GM18508 (cell line): ENCODE data around the gene C19orf38.
"Not testable (repeated sequence)": the region's sequence is repeated elsewhere in the genome, so short reads cannot be mapped to it uniquely, and the experiment has no call there.

Experiments
- ATAC-seq: cut with Tn5 transposase; IDR thresholded peaks from one replicate; pipeline ENCODE4 v1.9.1; 2021; ENCODE audit warnings: moderate number of reproducible peaks; ENCODE audit not compliant: insufficient read depth, unreplicated experiment

The C19orf38 gene

GRCh38 chr19:10870955-10871603, 22.9 kb downstream of the C19orf38 start, which contains the start of gene CARM1:
Gene CARM1 (plus strand): TSS chr19:10871553. CDS start chr19:10871703, 150 bp downstream.
- ATAC-seq = peak; percentile 43

- ATAC-seq = no peak
Measured at GRCh38 chr19:10871711-10872545, 23.7 kb downstream of the C19orf38 start.

GRCh38 chr19:10872546-10873107, 24.4 kb downstream of the C19orf38 start:
- no peak for ATAC-seq

GRCh38 chr19:10874024-10874423, 25.8 kb downstream of the C19orf38 start:
- no peak for ATAC-seq

- peak; percentile 39 for ATAC-seq
Measured at GRCh38 chr19:10876459-10877240, 28.4 kb downstream of the C19orf38 start.

- ATAC-seq = not testable (repeated sequence)
Measured at GRCh38 chr19:10877608-10878007, 29.4 kb downstream of the C19orf38 start.

- no peak for ATAC-seq
Measured at GRCh38 chr19:10878253-10878652, 30.0 kb downstream of the C19orf38 start.

GRCh38 chr19:10881403-10882107, 33.3 kb downstream of the C19orf38 start:
- no peak for ATAC-seq

- no peak for ATAC-seq
Measured at GRCh38 chr19:10882108-10882457, 33.9 kb downstream of the C19orf38 start.

- ATAC-seq = no peak
Measured at GRCh38 chr19:10884274-10884673, 36.1 kb downstream of the C19orf38 start.

GRCh38 chr19:10885201-10886169, 37.3 kb downstream of the C19orf38 start:
- ATAC-seq = no peak

GRCh38 chr19:10887616-10888367, 39.6 kb downstream of the C19orf38 start:
- ATAC-seq = no peak

- ATAC-seq = no peak
Measured at GRCh38 chr19:10888421-10888866, 40.2 kb downstream of the C19orf38 start.

GRCh38 chr19:10889880-10890279, 41.7 kb downstream of the C19orf38 start:
- ATAC-seq = no peak

GRCh38 chr19:10891405-10892086, 43.3 kb downstream of the C19orf38 start:
- no peak for ATAC-seq

GRCh38 chr19:10892256-10892655, 44.0 kb downstream of the C19orf38 start:
- ATAC-seq = no peak

GRCh38 chr19:10894911-10895213, 46.6 kb downstream of the C19orf38 start:
- ATAC-seq = no peak

GRCh38 chr19:10895363-10895762, 47.1 kb downstream of the C19orf38 start:
- ATAC-seq = no peak
